ENCODE results near the gene NR6A1. TPM values are rescaled to one million over a fixed set of nuclear protein-coding genes. Genes with fewer than 3 reads are reported as not detected.

NR6A1 gene
- total RNA-seq, 1 experiment from 2014 or later = 99.3 TPM

- Histone ChIP-seq H3K4ac (ENCODE audit: low read depth, low read length) (no peak overlapping the region), H2BK5ac (ENCODE audit: insufficient read length, low read length) (no peak overlapping the region), H3K56ac (ENCODE audit: insufficient read length, low read depth, low read length) (no peak overlapping the region), H4K8ac (replicated peaks; ENCODE audit: insufficient read length, low read depth, low read length) (no peak overlapping the region), H2BK120ac (ENCODE audit: low read depth, low read length, poor library complexity, severe bottlenecking) (no peak overlapping the region), H3K23me2 (ENCODE audit: insufficient read length, low read depth, low read length, poor library complexity, severe bottlenecking) (no peaks in the 10 kb centered on the region), H3K23ac (ENCODE audit: insufficient read length, low read depth, low read length) (no peak overlapping the region), H2AFZ (ENCODE audit: low read length) (no peak overlapping the region), H3K27me3 (ENCODE audit: insufficient read depth, low read length) (no peaks in the 10 kb centered on the region), H4K20me1 (ENCODE audit: control insufficient read depth, insufficient read depth, insufficient read length) (no peaks in the 10 kb centered on the region), H3K9me3 (ENCODE audit: control insufficient read depth, low read depth, low read length) (no peaks in the 10 kb centered on the region), H4K91ac (ENCODE audit: insufficient read length, low read depth, low read length) (no peak overlapping the region), H3K18ac (ENCODE audit: insufficient read length, low read depth, low read length) (no peak overlapping the region), H3K27ac (ENCODE audit: insufficient read length, low read depth, low read length) (no peak overlapping the region), H3K9ac (ENCODE audit: extremely low read depth, insufficient read length, low read length) (no peak overlapping the region), H4K5ac (ENCODE audit: insufficient read length, low read depth, low read length) (no peak overlapping the region), H3K4me2 (ENCODE audit: insufficient read depth, insufficient read length, low read length) (no peak overlapping the region), H3K79me1 (ENCODE audit: insufficient read depth, low read depth, low read length, poor library complexity, severe bottlenecking) (no peaks in the 10 kb centered on the region), H2AK5ac (ENCODE audit: insufficient read length, low read length) (no peak overlapping the region), H2BK15ac (ENCODE audit: low read depth, low read length) (no peak overlapping the region), H3T11ph (ENCODE audit: low read length) (no peak overlapping the region), H2BK20ac (ENCODE audit: low read depth, low read length, poor library complexity, severe bottlenecking) (no peak overlapping the region), H3K79me2 (ENCODE audit: insufficient read depth, low read length) (no peaks in the 10 kb centered on the region), H3K4me1 (ENCODE audit: insufficient read depth, low read length) (no peaks in the 10 kb centered on the region), H2BK12ac (ENCODE audit: insufficient read length, low read depth, low read length) (no peak overlapping the region), H3K14ac (ENCODE audit: insufficient read depth, low read length) (no peak overlapping the region)
- TF ChIP-seq CTCF (conservative IDR thresholded peaks at IDR 0.05) = no peak
- Mint-ChIP-seq H3K9me3 (no peaks in the 10 kb centered on the region; a peak in 1 of 5 replicates), H3K27me3 (ENCODE audit: low read depth) (peaks cover 2% of the 10 kb centered on the region), H3K4me3 (no peak overlapping the region), H3K36me3 (ENCODE audit: insufficient read depth in 1 of 3, low read depth in 3 of 3) (peaks cover 6 to 15% (median 11%) of the 10 kb centered on the region in 3 experiments; a peak in 6 of 7 replicates), H3K4me1 (peaks cover 2 to 23% of the 10 kb centered on the region in 2 experiments; a peak in 3 of 4 replicates), H3K27ac (no peak overlapping the region)
- no peak for DNase-seq
- no CpG with 5 or more reads among the region's 5 CpGs for WGBS (ENCODE audit: extremely low coverage, insufficient read length, low lambda C conversion rate)
Measured at GRCh38 chr9:124514874-124515273, 256.2 kb downstream of the NR6A1 start.

Data from H9 (cell line).